Activated gamma-delta T cell (primary cell): ENCODE results near the gene MAGI2.

ENCODE experiments used
- DNase-seq: peaks from one replicate; lab custom pipeline; 2025; lab: John Stamatoyannopoulos, UW

MAGI2 gene

GRCh38 chr7:78786055-78786454, 667.4 kb downstream of the MAGI2 start:
- DNase-seq = no peak

- DNase-seq = no peak
Measured at GRCh38 chr7:78783179-78783962, 670.1 kb downstream of the MAGI2 start.

- DNase-seq = no peak
Measured at GRCh38 chr7:78780560-78780959, 672.9 kb downstream of the MAGI2 start.

DNA sequence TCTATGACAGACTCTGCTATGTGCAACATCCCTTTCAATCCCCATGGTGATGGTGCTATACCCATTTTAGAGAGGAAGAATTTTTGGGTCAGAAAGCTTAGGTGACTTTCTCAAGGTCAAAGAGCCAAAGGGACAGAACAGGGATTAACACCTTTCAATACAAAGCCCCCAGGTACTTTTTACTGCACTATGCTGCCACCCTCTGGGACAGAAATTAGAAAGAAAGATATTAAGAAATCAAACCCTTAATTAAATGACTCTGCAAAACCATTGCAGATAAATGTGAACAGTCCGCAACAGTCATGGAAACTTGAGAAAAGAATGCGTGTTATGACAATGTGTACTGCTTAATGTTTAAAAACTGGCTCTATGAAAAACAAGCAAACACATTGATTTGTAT, 673.7 kb downstream of the MAGI2 start:
- DNase-seq = no peak

DNA sequence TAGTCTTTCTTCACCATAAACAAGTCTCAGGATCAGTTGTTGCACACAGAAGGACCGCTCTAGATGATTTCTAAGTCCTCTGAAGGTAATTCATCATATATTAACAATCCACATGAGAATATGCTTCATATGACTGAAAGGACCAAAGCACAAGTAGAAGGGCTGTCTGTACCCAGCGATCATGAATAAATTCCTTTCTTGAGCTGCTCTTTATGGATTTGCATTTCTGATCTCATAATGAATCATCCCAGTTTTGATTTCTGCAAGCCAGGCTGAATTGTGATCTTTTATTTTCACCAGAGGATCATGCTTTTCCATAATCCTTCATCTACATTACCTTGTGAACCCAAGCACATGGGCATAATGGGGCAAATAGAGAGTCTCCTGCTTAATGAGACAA, 675.6 kb downstream of the MAGI2 start:
- no peak for DNase-seq

DNA sequence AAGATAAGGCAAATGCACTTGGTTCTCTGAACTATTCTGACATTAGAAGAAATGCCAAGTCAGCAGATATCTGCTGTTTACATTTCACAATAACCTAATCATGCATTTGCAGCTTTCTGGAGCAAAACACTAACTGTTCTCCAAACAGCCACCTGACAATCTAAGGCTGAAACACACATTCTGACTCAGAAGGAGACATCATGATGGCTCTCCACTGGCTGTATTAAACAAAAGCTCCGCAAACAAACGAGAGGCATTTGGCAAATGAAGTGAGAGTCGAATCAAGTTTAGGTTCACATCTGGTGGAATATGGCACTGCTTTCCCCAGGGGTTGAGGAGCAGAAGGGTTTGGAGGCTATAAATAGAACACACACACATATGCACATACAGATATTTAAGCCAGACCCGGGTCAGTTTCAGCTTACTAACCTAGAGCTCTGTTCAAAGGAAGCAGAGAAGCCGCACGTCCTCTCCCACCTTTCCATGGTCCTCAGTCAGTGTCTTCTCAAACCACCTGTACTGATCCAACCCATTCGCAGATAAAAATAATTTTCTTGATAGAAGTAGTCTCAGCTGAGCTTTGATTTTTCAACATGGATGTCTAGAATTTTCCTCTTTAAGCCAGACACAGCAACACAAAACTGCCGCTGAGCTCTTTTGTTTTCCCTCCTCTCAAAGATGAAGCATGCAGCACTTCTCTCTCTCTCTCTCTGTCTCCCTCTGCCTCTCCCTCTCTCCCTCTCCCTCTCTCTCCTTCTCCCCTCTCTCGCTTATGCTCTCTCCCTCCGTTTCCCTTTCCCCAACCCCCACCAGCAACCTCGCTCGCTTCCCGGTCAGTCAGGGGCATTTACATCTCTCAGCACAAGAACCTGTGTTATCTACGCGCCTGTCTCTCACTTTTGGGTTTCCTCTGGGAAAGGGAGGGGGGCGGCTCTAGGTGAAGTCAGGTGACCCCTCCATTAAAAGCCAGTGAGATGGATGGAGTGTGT, 682.8 kb downstream of the MAGI2 start:
- no peak for DNase-seq

- DNase-seq = no peak
Measured at GRCh38 chr7:78769481-78770101, 683.9 kb downstream of the MAGI2 start.

DNA sequence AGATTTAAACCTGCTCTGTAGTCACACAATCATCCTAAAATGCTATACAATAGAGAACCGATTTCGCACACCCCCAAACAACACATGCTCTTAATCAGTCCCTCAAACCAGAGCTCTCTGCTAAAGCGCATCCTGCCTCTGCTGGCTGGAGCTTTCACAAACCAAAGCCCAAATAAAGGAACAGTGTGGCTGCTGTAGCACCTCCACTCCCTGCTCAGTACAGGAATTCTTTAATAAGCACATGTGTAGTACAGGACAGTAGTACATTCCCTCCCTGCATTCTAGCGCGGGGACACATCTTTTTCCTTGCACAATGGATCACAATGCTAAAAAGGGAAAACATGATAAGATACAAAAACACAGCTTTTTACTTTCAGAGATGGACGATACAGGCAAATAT, 684.6 kb downstream of the MAGI2 start:
- DNase-seq = no peak

DNA sequence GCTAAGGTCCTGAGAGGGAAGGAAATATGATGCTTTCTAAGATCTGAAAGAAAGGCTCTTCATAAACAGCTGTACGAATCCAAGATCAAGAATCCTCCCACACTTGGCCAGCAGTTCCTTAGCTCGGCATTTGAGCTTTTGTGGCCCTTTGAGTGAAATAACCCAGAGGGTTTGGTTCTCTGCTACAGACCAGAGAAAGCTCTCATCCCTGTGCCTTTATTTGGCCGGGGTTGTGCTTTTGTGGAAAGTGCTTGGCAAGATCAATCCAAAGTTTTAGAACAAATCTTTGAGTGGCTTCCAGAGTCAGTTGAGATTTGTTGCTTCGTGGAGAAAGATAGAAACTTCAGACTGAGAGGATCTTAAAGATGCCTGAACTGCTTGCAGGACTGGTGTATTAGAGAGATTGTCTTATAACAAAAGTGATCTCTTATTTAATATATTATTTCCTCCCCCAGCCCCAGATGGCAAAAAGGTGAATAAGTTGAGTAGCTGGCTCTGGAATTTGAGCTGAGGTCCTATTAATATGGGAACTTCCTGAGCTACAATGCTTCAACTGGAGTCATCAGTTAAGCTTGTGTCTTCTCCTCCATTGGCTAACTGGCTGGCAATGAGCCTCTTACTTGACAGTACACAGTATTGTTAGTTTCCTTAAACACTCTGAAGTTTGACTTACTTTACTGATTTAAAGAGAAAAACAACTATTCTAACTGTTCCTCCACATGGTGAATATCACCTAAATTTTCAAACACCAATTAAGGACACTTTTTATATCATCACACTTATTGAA, 687.3 kb downstream of the MAGI2 start:
- no peak for DNase-seq

- DNase-seq = no peak
Measured at GRCh38 chr7:78764571-78764970, 688.9 kb downstream of the MAGI2 start.

DNA sequence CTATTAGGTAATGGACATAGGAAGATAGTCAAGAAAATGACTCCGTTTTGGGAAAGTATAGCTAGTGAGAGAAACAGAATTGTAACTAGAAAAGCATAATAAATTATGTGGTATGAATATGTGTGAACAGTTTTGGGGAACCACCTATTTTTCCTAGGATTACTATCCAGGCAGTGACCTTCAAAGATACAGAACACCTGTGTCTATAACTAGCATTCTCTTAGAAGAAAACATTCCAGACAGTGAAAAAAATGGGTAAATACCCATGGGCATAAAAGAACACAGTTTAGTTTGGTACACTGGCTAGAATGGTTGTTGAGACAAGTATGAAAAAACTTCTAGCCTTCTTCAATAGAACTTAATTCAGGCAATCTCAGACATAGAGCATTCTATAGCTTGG, 690.8 kb downstream of the MAGI2 start:
- DNase-seq = no peak

DNA sequence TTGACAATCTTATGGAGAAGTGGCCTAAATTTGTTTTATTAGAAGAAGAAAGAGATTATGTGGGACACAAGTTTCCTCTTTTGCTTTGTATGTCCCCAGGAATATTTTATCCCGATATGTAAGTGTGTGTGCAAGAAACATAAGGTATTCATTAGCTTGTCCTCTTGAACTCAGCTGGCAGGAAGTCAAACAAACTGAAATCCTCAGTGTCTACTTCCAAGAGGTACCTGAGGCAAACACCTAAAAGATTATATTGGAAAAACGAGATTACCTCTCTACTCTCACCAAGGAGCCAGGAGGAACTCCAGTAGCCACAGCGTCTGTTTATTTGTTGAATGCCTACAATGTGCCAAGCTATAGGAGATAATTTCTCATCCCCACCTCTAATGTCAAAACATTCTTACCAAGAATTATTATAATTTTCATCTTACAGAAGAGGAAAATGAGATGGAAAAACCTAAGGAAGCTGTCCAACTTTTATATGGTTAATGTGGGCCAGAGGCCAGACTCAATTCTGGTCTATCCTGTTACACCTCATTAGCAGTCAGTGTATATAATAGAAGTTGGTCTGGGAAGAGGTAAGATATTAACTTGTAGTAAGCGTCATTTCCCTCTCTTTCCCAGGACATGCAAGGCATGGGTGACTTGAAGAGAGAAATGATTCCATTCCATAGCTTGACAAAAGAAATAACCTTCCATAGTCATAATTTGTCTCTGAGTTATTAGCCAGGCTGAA, 692.7 kb downstream of the MAGI2 start:
- DNase-seq = no peak

DNA sequence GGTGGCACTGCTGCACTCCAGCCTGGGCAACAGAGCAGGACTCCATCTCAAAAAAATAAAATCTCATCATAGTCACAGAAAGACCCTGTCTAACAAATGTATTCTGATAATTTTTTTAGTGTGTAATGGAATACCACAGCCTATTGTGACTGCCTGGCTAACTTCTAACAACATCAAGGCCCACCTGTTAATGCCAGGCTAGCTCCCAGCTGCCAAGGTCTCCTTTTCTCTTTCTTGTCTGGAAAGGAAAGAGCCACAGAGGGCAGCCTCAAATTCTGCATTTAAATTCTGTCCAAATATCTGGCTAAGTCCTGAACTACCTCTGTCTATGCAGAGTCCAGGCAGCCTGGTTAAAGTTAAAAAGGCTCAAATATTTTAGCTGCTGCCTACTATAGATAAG, 700.9 kb downstream of the MAGI2 start:
- no peak for DNase-seq

- no peak for DNase-seq
Measured at GRCh38 chr7:78751253-78751652, 702.2 kb downstream of the MAGI2 start.

DNA sequence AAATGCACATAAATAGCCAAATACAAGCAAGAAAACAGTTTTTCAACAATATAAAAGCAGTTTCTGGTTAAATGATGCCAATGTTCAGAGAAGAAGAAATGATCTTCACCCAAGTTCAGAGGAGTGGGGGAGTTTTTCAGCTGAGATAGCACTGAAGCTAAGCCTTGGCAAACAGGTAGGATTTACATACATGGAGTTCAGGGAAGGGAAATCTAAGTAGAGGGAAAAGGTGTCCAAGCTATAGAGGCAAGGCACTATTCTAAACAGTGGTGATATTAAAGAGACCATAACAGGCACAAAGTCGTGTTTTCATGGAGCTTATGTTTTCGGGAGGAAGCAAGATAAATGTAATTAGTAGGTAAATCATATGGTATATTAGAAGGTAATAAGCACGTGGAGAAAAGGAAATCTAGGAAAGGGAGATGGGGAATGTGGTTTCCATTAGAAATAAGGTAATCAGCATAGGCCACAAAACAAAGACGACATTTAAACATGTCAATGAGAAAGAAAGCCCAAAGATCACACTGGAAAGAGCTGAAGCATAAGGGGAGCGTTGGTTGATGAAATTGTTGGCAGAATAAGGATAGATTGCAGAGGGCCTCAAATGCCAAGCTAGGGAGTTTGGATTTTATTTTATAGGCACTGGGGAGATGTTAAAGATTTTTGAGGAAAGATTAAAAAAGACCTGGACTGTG, 704.3 kb downstream of the MAGI2 start:
- no peak for DNase-seq

DNA sequence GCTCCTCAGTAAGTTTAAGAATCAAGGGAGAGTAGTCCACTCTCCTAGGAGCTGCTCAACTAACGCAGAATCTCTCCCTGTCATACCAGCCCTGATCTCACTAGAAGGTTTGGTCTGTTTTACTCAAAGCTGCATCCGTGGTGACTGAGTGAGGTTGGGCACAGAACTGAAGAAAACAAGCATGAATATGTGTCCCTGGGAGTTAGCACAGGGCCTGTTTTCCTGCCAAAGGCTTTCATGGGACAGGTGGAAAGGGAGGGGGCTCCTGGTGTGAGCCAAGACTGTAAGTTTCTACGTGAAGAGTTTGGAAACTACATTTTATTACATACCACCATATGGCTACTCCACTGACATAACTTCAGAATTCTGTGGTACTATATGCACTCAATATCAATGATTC, 705.9 kb downstream of the MAGI2 start:
- DNase-seq = no peak

GRCh38 chr7:78746301-78746700, 707.2 kb downstream of the MAGI2 start:
- DNase-seq = no peak

- DNase-seq = no peak
Measured at GRCh38 chr7:78742694-78743093, 710.8 kb downstream of the MAGI2 start.

DNA sequence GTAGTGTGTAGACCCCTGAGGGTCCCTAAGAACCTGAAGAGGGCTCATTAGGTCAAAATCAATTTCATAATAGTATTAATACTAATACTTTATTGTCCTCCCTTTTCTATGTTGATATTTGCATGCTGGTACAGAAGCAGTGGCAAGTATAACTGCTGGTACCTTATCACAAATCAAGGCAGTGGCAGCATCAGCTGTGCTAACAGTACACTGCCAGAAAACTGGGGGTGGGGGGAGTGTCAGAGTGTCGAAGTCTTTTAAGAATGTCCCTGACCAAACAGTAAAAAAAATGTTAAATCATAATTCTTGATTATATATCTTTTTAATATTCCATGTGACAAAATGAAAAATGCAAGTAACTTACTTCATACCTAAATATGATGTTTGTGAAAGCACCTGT, 716.9 kb downstream of the MAGI2 start:
- DNase-seq = no peak

GRCh38 chr7:78734626-78735025, 718.8 kb downstream of the MAGI2 start:
- DNase-seq = no peak
